CMK (cell line): Measurements from ENCODE around the gene TMEM59.

Experiments used
- DNase-seq: peaks from one replicate; pipeline ENCODE4 v3.0.0-alpha.2; 2010; ENCODE audit warnings: low read depth

The TMEM59 gene

GRCh38 chr1:53982034-53982762, 70.8 kb downstream of the TMEM59 start:
- DNase-seq: no peak

- no peak for DNase-seq
Observed at GRCh38 chr1:53981220-53981619, 71.8 kb downstream of the TMEM59 start.

DNA sequence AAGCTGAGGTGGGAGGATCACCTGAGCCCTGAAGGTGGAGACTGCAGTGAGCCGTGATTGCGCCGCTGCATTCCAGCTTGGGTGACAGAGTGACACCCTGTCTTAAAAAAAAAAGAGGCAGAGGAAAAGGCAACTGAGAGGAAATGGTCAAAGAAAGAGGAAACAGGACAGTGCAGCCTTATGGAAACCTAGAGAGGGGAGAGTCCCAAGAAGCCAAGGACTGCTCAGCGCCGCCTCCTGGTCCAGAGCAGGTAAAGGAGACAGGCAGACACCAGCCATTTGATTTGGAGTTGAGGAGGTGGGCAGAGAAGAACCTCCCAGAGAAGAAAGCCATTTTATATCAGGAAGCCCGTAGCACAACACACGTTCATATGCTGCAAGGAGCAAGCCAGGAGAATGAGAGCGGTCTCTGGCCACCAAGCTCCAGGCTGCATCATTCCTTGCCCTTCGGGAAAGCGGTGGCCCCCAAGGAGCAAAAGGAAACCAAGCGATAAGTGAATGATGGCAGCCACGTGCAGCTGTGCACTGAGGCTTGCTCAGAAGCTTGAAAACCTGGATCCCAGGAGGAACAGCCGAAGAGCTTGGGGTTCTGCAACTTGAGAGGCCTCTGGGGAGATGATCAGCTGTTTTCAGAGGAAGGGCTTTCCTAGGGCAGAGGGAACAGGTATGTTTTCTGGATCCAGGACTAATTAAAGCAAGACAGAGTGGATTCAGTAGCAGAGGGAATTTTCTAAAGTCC, 73.1 kb downstream of the TMEM59 start:
- no peak for DNase-seq
